IMR-90 (cell line): Measurements from ENCODE around the gene WNK1. TPM values are rescaled to one million over a fixed set of nuclear protein-coding genes. Genes with fewer than 3 reads are reported as not detected.

Experiments
- ATAC-seq: fragments of 200-7000 bp; cut with Tn5 transposase; 2 replicates; pipeline ENCODE4 v1.9.1; 2020; ENCODE audit warnings: low read depth, mild to moderate bottlenecking, moderate library complexity
- BruUV-seq: library from RNA; stranded (reverse); fragments of 400-500 nt; replicated peaks from 2 replicates; lab custom pipeline; 2021; lab: Mats Ljungman, UMichigan
- CTCF ChIA-PET: fragments of 300-600 bp; formaldehyde crosslinking; extraction: SDS; loops from one replicate; lab custom pipeline; 2021; ENCODE audit warnings: antibody characterized with exemption; lab: Yijun Ruan, JAX
- POLR2A ChIA-PET: fragments of 300-600 bp; sonication (Branson Sonifier 250); formaldehyde crosslinking; loops from one replicate; lab custom pipeline; 2022; ENCODE audit warnings: antibody characterized with exemption; ENCODE audit not compliant: unreplicated experiment; lab: Charles Lee
- DNase-seq: peaks from one replicate; pipeline ENCODE4 v3.0.0; 2013
- H2AFZ ChIP-seq: replicated peaks from 2 replicates; pipeline ENCODE3; 2013; ENCODE audit warnings: low read length, mild to moderate bottlenecking; ENCODE audit not compliant: poor library complexity
- H2AK5ac ChIP-seq: 2 replicates; pipeline ENCODE4 v1.6.1; 2013; ENCODE audit warnings: low read depth, low read length, inconsistent platforms
- H2AK9ac ChIP-seq: replicated peaks from 2 replicates; pipeline ENCODE3; 2013; ENCODE audit warnings: mild to moderate bottlenecking, low read depth, low read length, moderate library complexity; ENCODE audit not compliant: poor library complexity
- H2BK120ac ChIP-seq: 2 replicates; pipeline ENCODE4 v1.6.1; 2013; ENCODE audit warnings: low read depth, low read length, inconsistent platforms
- H2BK15ac ChIP-seq: 3 replicates; pipeline ENCODE4 v1.6.1; 2013; ENCODE audit warnings: low read depth, low read length, inconsistent platforms
- H2BK20ac ChIP-seq: 2 replicates; pipeline ENCODE4 v1.6.1; 2013; ENCODE audit warnings: low read depth, mild to moderate bottlenecking, inconsistent platforms, low read length, moderate library complexity
- H2BK5ac ChIP-seq: 2 replicates; pipeline ENCODE4 v1.6.1; 2013; ENCODE audit warnings: mild to moderate bottlenecking, low read depth, low read length, inconsistent platforms; ENCODE audit not compliant: poor library complexity, severe bottlenecking
- H3K14ac ChIP-seq: replicated peaks from 2 replicates; pipeline ENCODE4 v1.6.1; 2013; ENCODE audit warnings: low read depth, low read length, inconsistent platforms
- H3K18ac ChIP-seq: 2 replicates; pipeline ENCODE4 v1.6.1; 2013; ENCODE audit warnings: low read depth, low read length, control low read depth
- H3K23ac ChIP-seq: 2 replicates; pipeline ENCODE4 v1.6.1; 2013; ENCODE audit warnings: low read depth, low read length, inconsistent platforms
- H3K27ac ChIP-seq: 2 replicates; pipeline ENCODE4 v1.5.1; 2013; ENCODE audit warnings: mild to moderate bottlenecking, control low read depth, low read length; ENCODE audit not compliant: insufficient read depth
- H3K27me3 ChIP-seq: 2 replicates; pipeline ENCODE4 v1.6.1; 2013; ENCODE audit warnings: low read length; ENCODE audit not compliant: control insufficient read depth, insufficient read depth
- H3K36me3 ChIP-seq: 2 replicates; pipeline ENCODE4 v1.6.1; 2013; ENCODE audit warnings: low read length, mixed read lengths; ENCODE audit not compliant: control insufficient read depth, insufficient read depth
- H3K4ac ChIP-seq: 2 replicates; pipeline ENCODE4 v1.6.1; 2013; ENCODE audit warnings: low read depth, low read length, inconsistent platforms
- H3K4me1 ChIP-seq: 2 replicates; pipeline ENCODE4 v1.6.1; 2013; ENCODE audit warnings: low read length, mixed read lengths; ENCODE audit not compliant: control insufficient read depth, insufficient read depth
- H3K4me2 ChIP-seq: 2 replicates; pipeline ENCODE4 v1.6.1; 2013; ENCODE audit warnings: low read depth, mild to moderate bottlenecking, control low read depth, low read length, moderate library complexity
- H3K4me3 ChIP-seq: 2 replicates; pipeline ENCODE4 v1.5.1; 2013; ENCODE audit warnings: low read depth, mild to moderate bottlenecking, control low read depth, low read length, moderate library complexity; ENCODE audit not compliant: insufficient read depth
- H3K56ac ChIP-seq: 2 replicates; pipeline ENCODE4 v1.6.1; 2013; ENCODE audit warnings: low read length, inconsistent platforms; ENCODE audit not compliant: insufficient read depth; ENCODE audit errors: extremely low read depth
- H3K79me1 ChIP-seq, 2 experiments: 2 replicates each; pipeline ENCODE4 v1.6.1; 2013; ENCODE audit warnings: low read length in 2 of 2, inconsistent platforms in 1 of 2, low read depth in 1 of 2
- H3K9ac ChIP-seq: 2 replicates; pipeline ENCODE4 v1.6.1; 2013; ENCODE audit warnings: low read depth, low read length, control low read depth
- H3K9me1 ChIP-seq: 2 replicates; pipeline ENCODE4 v1.6.1; 2013; ENCODE audit warnings: low read length, inconsistent platforms; ENCODE audit not compliant: insufficient read depth
- H3K9me3 ChIP-seq: 2 replicates; pipeline ENCODE4 v1.6.1; 2013; ENCODE audit warnings: low read length; ENCODE audit not compliant: control insufficient read depth, insufficient read depth
- H4K20me1 ChIP-seq: 2 replicates; pipeline ENCODE4 v1.6.1; 2013; ENCODE audit warnings: low read length, inconsistent platforms; ENCODE audit not compliant: insufficient read depth
- H4K5ac ChIP-seq: 2 replicates; pipeline ENCODE4 v1.6.1; 2013; ENCODE audit warnings: mild to moderate bottlenecking, low read depth, low read length, control low read depth
- H4K8ac ChIP-seq, 2 experiments: 2 replicates each; pipeline ENCODE4 v1.6.1; 2013; ENCODE audit warnings: low read depth in 2 of 2, low read length in 2 of 2, control low read depth in 1 of 2, inconsistent platforms in 1 of 2
- H4K91ac ChIP-seq: 2 replicates; pipeline ENCODE4 v1.6.1; 2013; ENCODE audit warnings: low read depth, low read length, inconsistent platforms; ENCODE audit not compliant: insufficient read depth
- BHLHE40 ChIP-seq: fragments of 150-350 bp; IDR thresholded peaks from 2 replicates; pipeline ENCODE4 v1.6.1; 2016; ENCODE audit warnings: mild to moderate bottlenecking, low read depth, low read length
- NFE2L2 ChIP-seq: fragments of 150-350 bp; IDR thresholded peaks from 2 replicates; pipeline ENCODE4 v1.6.1; 2016; ENCODE audit warnings: low read depth, mild to moderate bottlenecking, low read length
- POLR2A ChIP-seq: IDR thresholded peaks from 2 replicates; pipeline ENCODE4 v1.6.1; 2012; ENCODE audit warnings: mild to moderate bottlenecking, low read depth, low read length
- RFX5 ChIP-seq: IDR thresholded peaks from 2 replicates; pipeline ENCODE4 v1.8.0; 2012; ENCODE audit warnings: low read depth, mild to moderate bottlenecking, low read length, moderate library complexity
- WGBS, 2 experiments: methylation state at CpG; one replicate each; pipeline versions ENCODE4 v1.1.5 to v1.1.7; 2013; ENCODE audit warnings: missing lambda C conversion rate in 2 of 2; ENCODE audit not compliant: insufficient read length in 1 of 2; ENCODE audit errors: extremely low coverage in 2 of 2; 5-methylcytosine and 5-hydroxymethylcytosine counted together
- dilution Hi-C: fragments of 300-500 bp; cut with HindIII; formaldehyde crosslinking; loops from one replicate; pipeline ENCODE4 v1.14.3; 2018; ENCODE audit warnings: low sequenced_read_pairs; ENCODE audit not compliant: unreplicated experiment
- in situ Hi-C: fragments of 300-500 bp; cut with MboI; formaldehyde crosslinking; loops from 3 replicates; pipeline ENCODE4 v1.14.3; 2019; ENCODE audit warnings: low sequenced_read_pairs, inconsistent platforms, mixed read lengths
- intact Hi-C: fragments of 100-400 bp; cut with micrococcal nuclease; formaldehyde crosslinking; loops from 2 replicates; pipeline ENCODE4 v1.10.0; 2022
- polyA plus RNA-seq, 3 experiments: library from polyadenylated mRNA; depleted of rRNA; stranded (reverse); fragments of >200 nt; gene quantifications; 2 replicates each; pipeline ENCODE4 v1.2.3, GENCODE V29; 2012; ENCODE audit warnings: low replicate concordance in 1 of 3
- total RNA-seq: library from RNA; depleted of rRNA; stranded (reverse); fragments of >200 nt; gene quantifications from 2 replicates; pipeline ENCODE4 v1.2.3, GENCODE V29; 2012

WNK1 gene
- total and polyA plus RNA-seq, 2 of the 4 experiments (the other 2 are of a cell fraction): 36.9 to 42.8 TPM

- Histone ChIP-seq H3K4me2 (no peak overlapping the region), H3K4me3 (no peak overlapping the region), H2BK5ac (no peak overlapping the region), H3K9ac (no peak overlapping the region), H2BK120ac (no peak overlapping the region), H4K91ac (no peak overlapping the region), H2BK20ac (no peak overlapping the region), H4K8ac (no peak overlapping the region), H2AFZ (no peak overlapping the region), H3K36me3 (peaks cover 3% of the 10 kb centered on the region), H3K18ac (no peak overlapping the region), H3K56ac (no peak overlapping the region), H3K79me1 (peaks cover 17 to 59% of the 10 kb centered on the region in 2 experiments), H4K20me1 (no peaks in the 10 kb centered on the region), H3K9me3 (no peaks in the 10 kb centered on the region), H3K23ac (no peak overlapping the region; the same call in 1 of the 2 replicates), H3K4me1 (no peaks in the 10 kb centered on the region; the same call in 1 of the 2 replicates), H3K4ac (no peak overlapping the region), H3K14ac (no peak overlapping the region), H3K27ac (no peak overlapping the region), H2AK5ac (no peak overlapping the region), H4K5ac (no peak overlapping the region), H3K27me3 (no peaks in the 10 kb centered on the region), H3K9me1 (peaks cover 6% of the 10 kb centered on the region; the same call in 1 of the 2 replicates), H2BK15ac (no peak overlapping the region), H2AK9ac (no peak overlapping the region)
- no peak for ATAC-seq
- in situ Hi-C loops (no loop called here), intact Hi-C loops (loop anchor here (10.0 kb wide), 1 partner anchor 152 kb away; no protein-coding TSS in a partner anchor), dilution Hi-C loops (no loop called here)
- ChIA-PET POLR2A (no interaction called here), CTCF (no interaction called here)
- no CpG with 5 or more reads among the region's 6 CpGs for WGBS, 2 experiments
- TF ChIP-seq RFX5: no peak
- TF ChIP-seq POLR2A: no peak
- no peak for TF ChIP-seq BHLHE40
- TF ChIP-seq NFE2L2: no peak
- BruUV-seq: no TSS peak
- no peak for DNase-seq
These were observed 190.7 kb downstream of the WNK1 start for GRCh38 chr12:943051-943450.
